K562 treated with DMSO at 1 percent for 48 hours (cell line): ENCODE results near the gene PHF23. TPM values are rescaled to one million over a fixed set of nuclear protein-coding genes. Genes with fewer than 3 reads are reported as not detected.

Source experiments
- total RNA-seq: library from RNA; unstranded; fragments of 300-600 nt; gene quantifications from 2 replicates; pipeline ENCODE4 v1.2.3, GENCODE V29; 2022; ENCODE audit warnings: low replicate concordance; ENCODE audit errors: extremely low read depth

Gene PHF23
- not detected in 2 replicates for total RNA-seq

DNA sequence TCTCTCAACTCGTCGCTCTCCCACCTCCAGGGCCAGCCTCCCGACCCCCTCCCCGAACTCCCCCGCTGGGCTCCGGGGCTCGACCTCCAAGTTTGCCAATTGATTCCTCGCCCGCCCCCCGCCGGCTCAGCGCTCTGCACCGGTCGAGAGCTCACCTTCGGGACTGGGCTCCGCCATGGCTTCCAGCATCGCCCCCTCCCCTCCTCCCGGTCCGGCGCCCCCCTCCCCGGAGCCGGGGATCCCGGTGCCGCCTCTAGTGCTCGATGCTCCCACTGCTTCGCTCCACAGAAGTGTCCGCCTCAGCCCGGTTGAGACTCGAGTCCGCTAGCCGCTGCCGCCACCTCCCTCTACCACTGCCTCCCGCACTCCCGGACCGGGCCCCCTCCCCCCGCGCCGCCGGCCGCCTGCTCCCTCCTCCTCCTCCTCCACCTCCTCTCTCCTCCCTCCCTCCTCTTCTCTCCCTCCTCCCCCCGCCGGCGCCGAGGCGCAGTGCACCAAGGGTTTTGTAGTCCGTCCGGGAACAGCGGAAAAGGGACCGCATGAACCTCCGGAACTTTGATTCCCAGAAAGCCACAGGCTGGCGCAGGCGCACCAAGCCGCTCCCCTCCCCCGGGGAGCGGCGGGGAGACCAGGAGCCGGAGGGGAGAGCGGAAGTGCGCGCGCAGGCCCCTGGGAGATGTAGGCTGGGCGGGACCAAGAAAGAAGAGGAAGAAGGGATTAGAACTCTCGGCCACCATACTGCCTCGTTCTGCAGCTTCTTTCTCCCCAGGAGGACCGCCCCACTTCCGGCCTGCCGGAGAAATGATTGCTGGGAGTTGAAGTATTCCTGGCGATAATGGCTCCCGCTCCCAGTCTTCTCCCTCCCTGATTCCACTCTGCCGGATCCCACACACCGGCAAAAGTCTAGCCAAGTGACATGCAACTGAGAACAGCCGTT lies at the start of gene PHF23:
PHF23 (minus strand) TSS at position 367 of the 937 bp plus-strand sequence; CDS start at position 189, 178 bp downstream.

GRCh38 chr17:7281074-7281952 lies 42.1 kb upstream of the PHF23 start, which contains the start of gene SLC2A4:
SLC2A4 (plus strand) TSS chr17:7281718; CDS start chr17:7281935, 217 bp downstream.

GRCh38 chr17:7262192-7262934 lies 23.1 kb upstream of the PHF23 start, which contains the start of gene CLDN7:
CLDN7 (minus strand) TSS chr17:7262478; CDS start chr17:7262043, 435 bp downstream.

GRCh38 chr17:7252176-7253043 lies 13.2 kb upstream of the PHF23 start, which contains the start of gene ELP5:
ELP5 (plus strand) TSS chr17:7252215; CDS start chr17:7252551, 336 bp downstream.

DNA sequence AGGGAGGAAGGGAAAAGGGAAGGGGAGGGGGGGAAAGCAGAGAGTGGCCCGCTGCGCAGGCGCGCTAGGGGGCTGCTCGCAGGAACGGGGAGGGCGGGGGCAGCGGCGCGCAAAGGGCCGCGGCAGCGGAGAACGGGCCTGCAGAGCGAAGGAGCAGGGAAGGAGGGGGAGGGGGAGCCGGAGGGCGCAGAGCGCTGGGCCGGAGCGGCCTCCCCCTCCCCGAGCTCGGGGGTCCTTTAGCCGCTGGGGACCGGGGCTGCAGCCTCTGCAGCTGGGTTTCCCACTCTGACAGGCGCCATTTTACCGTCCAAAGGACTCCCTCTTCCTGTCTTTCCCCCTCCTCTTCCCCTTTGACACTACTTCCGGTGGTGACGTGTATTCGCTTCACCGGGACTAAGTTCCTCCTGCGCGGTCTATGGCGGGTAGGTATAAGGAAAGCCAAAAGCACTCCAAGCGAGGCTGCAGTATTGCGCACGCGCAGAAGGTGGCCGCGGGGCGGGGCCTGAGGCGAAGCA lies 12.5 kb upstream of the PHF23 start, which contains the start of gene CTDNEP1:
CTDNEP1 (minus strand) TSS at position 74 of the 515 bp plus-strand sequence. CDS start 438 bp downstream, outside the sequence.

GRCh38 chr17:7241783-7242716 lies 2.8 kb upstream of the PHF23 start, which contains the start of gene GABARAP:
GABARAP (minus strand) TSS chr17:7242449; CDS start chr17:7242330, 119 bp downstream.

DNA sequence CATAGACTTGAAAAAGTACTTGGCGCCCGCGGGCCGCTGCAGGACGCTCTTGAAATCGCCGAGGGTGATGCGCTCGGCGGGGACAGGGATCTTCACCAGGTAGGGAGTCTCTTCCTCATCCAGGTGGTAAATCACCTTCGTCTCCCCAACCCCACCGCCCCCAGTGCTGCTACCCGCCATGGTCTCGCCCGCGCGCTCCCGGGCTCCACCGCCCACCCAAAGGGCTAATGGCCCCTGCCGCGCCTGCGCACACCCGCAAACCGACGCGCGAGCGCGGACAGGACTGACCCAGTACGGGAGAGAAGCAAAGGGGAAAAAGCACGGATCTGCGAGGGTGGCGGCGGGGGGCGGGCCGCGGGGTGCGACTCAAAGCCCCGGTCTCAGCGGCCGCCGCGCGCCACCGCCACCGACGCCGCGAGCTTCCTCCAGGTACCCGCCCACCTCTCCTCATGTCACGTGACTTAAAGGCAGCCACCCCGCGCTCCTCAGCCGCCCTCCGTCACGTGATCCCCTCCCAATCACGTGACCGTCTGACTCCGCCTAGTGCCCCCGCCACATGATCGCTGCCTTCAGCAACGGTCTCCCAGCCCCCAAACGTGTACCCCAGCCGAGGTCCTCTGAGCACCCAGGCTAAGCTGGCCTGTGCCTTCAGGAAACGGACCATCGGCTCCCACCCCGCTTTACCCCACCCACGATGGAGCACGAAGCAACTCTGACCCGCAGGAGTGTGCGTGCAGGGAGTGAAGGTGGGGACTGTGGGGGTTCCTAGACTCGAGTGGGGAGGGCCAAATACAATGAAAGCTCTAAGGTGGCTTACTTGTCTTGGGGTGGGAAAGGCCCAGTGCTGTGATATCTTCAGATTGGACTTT lies 4.9 kb downstream of the PHF23 start, which contains the start of gene DVL2:
DVL2 (minus strand) TSS at position 435 of the 869 bp plus-strand sequence; CDS start at position 180, 255 bp downstream.

GRCh38 chr17:7219812-7220592 lies 19.3 kb downstream of the PHF23 start, which contains the start of the genes ACADVL and DLG4:
ACADVL (plus strand) TSS chr17:7219938; CDS start chr17:7219985, 47 bp downstream.
DLG4 (minus strand) TSS chr17:7219836.

Other genes with a start within 250 kb of the PHF23 start
- gene ALOX12, start 243.4 kb downstream of the PHF23 start, total RNA-seq: not detected in 2 replicates
- gene RNASEK, start 226.8 kb downstream of the PHF23 start, total RNA-seq: not detected in 2 replicates
- gene BCL6B, start 216.4 kb downstream of the PHF23 start, total RNA-seq: not detected in 2 replicates
- not detected in 2 replicates for gene SLC16A13, start 203.4 kb downstream of the PHF23 start, total RNA-seq
- gene SLC16A11, start 195.4 kb downstream of the PHF23 start, total RNA-seq: not detected in 2 replicates
- not detected in 2 replicates for gene CLEC10A, start 159.2 kb downstream of the PHF23 start, total RNA-seq
- not detected in 2 replicates for gene ASGR2, start 124.6 kb downstream of the PHF23 start, total RNA-seq
- not detected in 2 replicates for gene ASGR1, start 60.1 kb downstream of the PHF23 start, total RNA-seq
- not detected in 2 replicates for gene DLG4, start 19.6 kb downstream of the PHF23 start, total RNA-seq
- gene ACADVL, start 19.5 kb downstream of the PHF23 start, total RNA-seq: 648 TPM in 1 of 2 replicates, not detected in the other
- not detected in 2 replicates for gene DVL2, start 4.9 kb downstream of the PHF23 start, total RNA-seq
- not detected in 2 replicates for gene GABARAP, start 3.0 kb upstream of the PHF23 start, total RNA-seq
- gene CTDNEP1, start 12.3 kb upstream of the PHF23 start, total RNA-seq: not detected in 2 replicates
- gene ELP5, start 12.8 kb upstream of the PHF23 start, total RNA-seq: not detected in 2 replicates
- gene CLDN7, start 23.0 kb upstream of the PHF23 start, total RNA-seq: not detected in 2 replicates
- not detected in 2 replicates for gene SLC2A4, start 42.3 kb upstream of the PHF23 start, total RNA-seq
- not detected in 2 replicates for gene YBX2, start 55.2 kb upstream of the PHF23 start, total RNA-seq
- 875 TPM in 1 of 2 replicates, not detected in the other for gene EIF5A, start 68.2 kb upstream of the PHF23 start, total RNA-seq
- not detected in 2 replicates for gene GPS2, start 75.9 kb upstream of the PHF23 start, total RNA-seq
- not detected in 2 replicates for gene NEURL4, start 89.9 kb upstream of the PHF23 start, total RNA-seq
- not detected in 2 replicates for gene ACAP1, start 97.1 kb upstream of the PHF23 start, total RNA-seq
- not detected in 2 replicates for gene KCTD11, start 112.7 kb upstream of the PHF23 start, total RNA-seq
- gene TMEM95, start 115.7 kb upstream of the PHF23 start, total RNA-seq: not detected in 2 replicates
- gene TNK1, start 141.6 kb upstream of the PHF23 start, total RNA-seq: not detected in 2 replicates
- not detected in 2 replicates for gene PLSCR3, start 155.1 kb upstream of the PHF23 start, total RNA-seq
- not detected in 2 replicates for gene TMEM256, start 164.6 kb upstream of the PHF23 start, total RNA-seq
- not detected in 2 replicates for gene NLGN2, start 168.4 kb upstream of the PHF23 start, total RNA-seq
- not detected in 2 replicates for gene SPEM1, start 180.9 kb upstream of the PHF23 start, total RNA-seq
- not detected in 2 replicates for gene SPEM2, start 186.2 kb upstream of the PHF23 start, total RNA-seq
- not detected in 2 replicates for gene SPEM3, start 189.4 kb upstream of the PHF23 start, total RNA-seq
- not detected in 2 replicates for gene TMEM102, start 196.0 kb upstream of the PHF23 start, total RNA-seq
- gene FGF11, start 200.1 kb upstream of the PHF23 start, total RNA-seq: not detected in 2 replicates
- not detected in 2 replicates for gene CHRNB1, start 205.6 kb upstream of the PHF23 start, total RNA-seq
- not detected in 2 replicates for gene ZBTB4, start 240.2 kb upstream of the PHF23 start, total RNA-seq
- not detected in 2 replicates for gene SLC35G6, start 242.0 kb upstream of the PHF23 start, total RNA-seq
- 83.6 TPM in 1 of 2 replicates, not detected in the other for gene POLR2A, start 244.9 kb upstream of the PHF23 start, total RNA-seq